Peyer's patch (tissue), 4 donors: Measurements from ENCODE around the gene RASSF8. TPM values are rescaled to one million over a fixed set of nuclear protein-coding genes. Genes with fewer than 3 reads are reported as not detected.

Experiments used
- DNase-seq, 3 donors: peaks; one replicate each; pipeline ENCODE4 v3.0.0-alpha.2; 2017 to 2019
- H3K27ac ChIP-seq, 4 donors: fragments of 200-600 bp; sonication (generic); one replicate each; pipeline ENCODE4 v1.5.1; 2016 to 2019
- H3K27me3 ChIP-seq, 2 donors: fragments of 200-600 bp; sonication (generic); one replicate each; pipeline ENCODE4 v1.5.1; 2019
- H3K36me3 ChIP-seq, 3 donors: fragments of 200-600 bp; sonication (generic); one replicate each; pipeline ENCODE4 v1.5.1; 2016 to 2019
- H3K4me1 ChIP-seq, 4 donors: fragments of 200-600 bp; sonication (generic); one replicate each; pipeline ENCODE4 v1.5.1; 2016 to 2019
- H3K4me3 ChIP-seq, 4 donors: fragments of 200-600 bp; sonication (generic); 1 replicate in 3 of 4; 2 replicates in 1 of 4; pipeline ENCODE4 v1.5.1; 2016 to 2019; ENCODE audit warnings: mild to moderate bottlenecking in 1 of 4
- H3K9me3 ChIP-seq, 4 donors: fragments of 200-600 bp; sonication (generic); one replicate each; pipeline ENCODE4 v1.5.1; 2016 to 2019; ENCODE audit warnings: mild to moderate bottlenecking in 1 of 4
- CTCF ChIP-seq, 6 experiments: fragments of 450-650 bp in 4 of 6; fragments of 200-600 bp in 2 of 6; sonication (generic) in 1 of 6; IDR thresholded peaks; one replicate each; pipeline ENCODE4 v1.5.1; 2017 to 2019; ENCODE audit warnings: antibody characterized with exemption in 6 of 6, mild to moderate bottlenecking in 3 of 6, moderate library complexity in 1 of 6
- POLR2A ChIP-seq, 2 donors: fragments of 450-650 bp; IDR thresholded peaks; one replicate each; pipeline ENCODE4 v1.5.1; 2017; ENCODE audit warnings: antibody characterized with exemption in 2 of 2, mild to moderate bottlenecking in 2 of 2, moderate library complexity in 2 of 2
- total RNA-seq, 4 donors: library from RNA; depleted of rRNA; stranded (reverse); fragments of >200 nt; gene quantifications; one replicate each; pipeline ENCODE4 v1.1.0, GENCODE V29; 2016

RASSF8 gene
- total RNA-seq, 4 donors from 2014 or later = 1.2 to 56.9 (median 12.0) TPM

GRCh38 chr12:26125400-26126339 is 167.2 kb downstream of the RASSF8 start:
- TF ChIP-seq POLR2A (IDR thresholded peaks at IDR 0.05) (peak in 1 of 2 donors; percentile 50), CTCF (IDR thresholded peaks at IDR 0.05) (no peak)
- DNase-seq = peak; percentile 80 to 89 (median 88)
- H3K36me3 ChIP-seq = no peaks in the 10 kb centered on the region
- no peaks in the 10 kb centered on the region for H3K9me3 ChIP-seq
- H3K27me3 ChIP-seq = no peaks in the 10 kb centered on the region
- H3K4me1 ChIP-seq = peaks cover 0 to 21% (median 2%) of the 10 kb centered on the region in 4 donors
- peak overlapping the region; percentile 52 to 72 (median 64) for H3K4me3 ChIP-seq
- peak overlapping the region; percentile 86 to 94 (median 90) for H3K27ac ChIP-seq

- H3K27me3 ChIP-seq = no peaks in the 10 kb centered on the region
- H3K4me3 ChIP-seq = peak overlapping the region; percentile 52 to 72 (median 64)
- TF ChIP-seq POLR2A (IDR thresholded peaks at IDR 0.05) (no peak), CTCF (IDR thresholded peaks at IDR 0.05) (peak in 4 of 6 experiments; percentile 5 to 27 (median 12))
- H3K36me3 ChIP-seq = no peaks in the 10 kb centered on the region
- H3K9me3 ChIP-seq = no peaks in the 10 kb centered on the region
- peak; percentile 78 to 90 (median 89) for DNase-seq
- H3K4me1 ChIP-seq = peaks cover 0 to 21% (median 2%) of the 10 kb centered on the region in 4 donors
- peak overlapping the region; percentile 86 to 94 (median 90) for H3K27ac ChIP-seq
Observed at GRCh38 chr12:26126340-26127284, 168.1 kb downstream of the RASSF8 start.

- Histone ChIP-seq H3K36me3 (no peaks in the 10 kb centered on the region), H3K27ac (no peak overlapping the region), H3K27me3 (no peaks in the 10 kb centered on the region), H3K9me3 (no peaks in the 10 kb centered on the region), H3K4me3 (no peak overlapping the region), H3K4me1 (peaks cover 0 to 21% (median 2%) of the 10 kb centered on the region in 4 donors)
- no peak for DNase-seq
- TF ChIP-seq POLR2A (IDR thresholded peaks at IDR 0.05) (no peak), CTCF (IDR thresholded peaks at IDR 0.05) (no peak)
Observed at GRCh38 chr12:26127404-26127803, 168.9 kb downstream of the RASSF8 start.

GRCh38 chr12:26128168-26128567 is 169.7 kb downstream of the RASSF8 start:
- no peak for DNase-seq
- TF ChIP-seq POLR2A (IDR thresholded peaks at IDR 0.05) = no peak
- TF ChIP-seq CTCF (IDR thresholded peaks at IDR 0.05) = no peak
- no peak overlapping the region for H3K27ac ChIP-seq
- no peaks in the 10 kb centered on the region for H3K27me3 ChIP-seq
- no peak overlapping the region for H3K4me3 ChIP-seq
- H3K36me3 ChIP-seq = no peaks in the 10 kb centered on the region
- peaks cover 0 to 16% (median 2%) of the 10 kb centered on the region in 4 donors for H3K4me1 ChIP-seq
- no peaks in the 10 kb centered on the region for H3K9me3 ChIP-seq

Other genes with a start within 250 kb of the RASSF8 start
- 10 to 100 TPM in 1 of 4 donors, 1 to 10 TPM in 2, under 1 TPM in 1; 0.18 to 11.6 (median 2.2) TPM for gene BHLHE41, start 166.4 kb downstream of the RASSF8 start, total RNA-seq
- gene SSPN, start 236.9 kb downstream of the RASSF8 start, total RNA-seq = 10 to 100 TPM in 1 of 4 donors, 1 to 10 TPM in 3; 3.0 to 10.9 (median 6.5) TPM